ENCODE results near the gene PTPRD. TPM values are rescaled to one million over a fixed set of nuclear protein-coding genes. Genes with fewer than 3 reads are reported as not detected.

PTPRD gene
- total RNA-seq, 2 donors from 2014 or later: 60.1 to 75.7 TPM

GRCh38 chr9:9521033-9521779, 1091.6 kb downstream of the PTPRD start:
- Histone ChIP-seq H3K27me3 (no peaks in the 10 kb centered on the region), H3K27ac (no peak overlapping the region), H3K36me3 (no peaks in the 10 kb centered on the region), H3K4me1 (no peaks in the 10 kb centered on the region), H3K9me3 (no peaks in the 10 kb centered on the region), H3K4me3 (no peak overlapping the region), H3K9ac (ENCODE audit: low read depth in 2 of 2, low read length in 2 of 2) (no peak overlapping the region)
- TF ChIP-seq, protein P1, sequence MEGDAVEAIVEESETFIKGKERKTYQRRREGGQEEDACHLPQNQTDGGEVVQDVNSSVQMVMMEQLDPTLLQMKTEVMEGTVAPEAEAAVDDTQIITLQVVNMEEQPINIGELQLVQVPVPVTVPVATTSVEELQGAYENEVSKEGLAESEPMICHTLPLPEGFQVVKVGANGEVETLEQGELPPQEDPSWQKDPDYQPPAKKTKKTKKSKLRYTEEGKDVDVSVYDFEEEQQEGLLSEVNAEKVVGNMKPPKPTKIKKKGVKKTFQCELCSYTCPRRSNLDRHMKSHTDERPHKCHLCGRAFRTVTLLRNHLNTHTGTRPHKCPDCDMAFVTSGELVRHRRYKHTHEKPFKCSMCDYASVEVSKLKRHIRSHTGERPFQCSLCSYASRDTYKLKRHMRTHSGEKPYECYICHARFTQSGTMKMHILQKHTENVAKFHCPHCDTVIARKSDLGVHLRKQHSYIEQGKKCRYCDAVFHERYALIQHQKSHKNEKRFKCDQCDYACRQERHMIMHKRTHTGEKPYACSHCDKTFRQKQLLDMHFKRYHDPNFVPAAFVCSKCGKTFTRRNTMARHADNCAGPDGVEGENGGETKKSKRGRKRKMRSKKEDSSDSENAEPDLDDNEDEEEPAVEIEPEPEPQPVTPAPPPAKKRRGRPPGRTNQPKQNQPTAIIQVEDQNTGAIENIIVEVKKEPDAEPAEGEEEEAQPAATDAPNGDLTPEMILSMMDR (IDR thresholded peaks at IDR 0.05): no peak
- intact Hi-C loops (cut with DNase I): no loop called here
- DNase-seq: no peak

DNA sequence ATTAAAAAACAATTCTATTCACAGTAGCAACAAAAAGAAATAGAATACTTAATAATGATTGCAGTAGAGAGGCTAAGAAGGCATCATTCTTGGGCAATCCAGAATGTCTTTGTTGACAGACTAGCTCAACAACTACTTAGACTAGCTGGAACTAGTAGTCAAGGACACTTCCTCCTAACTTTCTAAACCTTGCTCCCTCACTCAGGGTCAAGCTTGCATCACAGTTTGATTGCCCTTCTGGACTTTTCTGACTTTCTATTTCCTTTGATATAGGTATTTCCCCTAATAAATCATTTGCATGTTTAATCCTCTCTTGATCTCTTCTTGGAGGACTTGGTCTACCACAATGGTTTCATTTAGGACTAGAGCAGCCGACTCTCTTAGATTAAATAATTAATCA, 1107.9 kb downstream of the PTPRD start:
- intact Hi-C loops (cut with DNase I): no loop called here
- Histone ChIP-seq H3K9ac (ENCODE audit: low read depth in 2 of 2, low read length in 2 of 2) (no peak overlapping the region), H3K27ac (no peak overlapping the region), H3K36me3 (no peaks in the 10 kb centered on the region), H3K4me3 (no peak overlapping the region), H3K9me3 (no peaks in the 10 kb centered on the region), H3K4me1 (no peaks in the 10 kb centered on the region), H3K27me3 (no peaks in the 10 kb centered on the region)
- DNase-seq: no peak
- TF ChIP-seq, protein P1 (IDR thresholded peaks at IDR 0.05): no peak

DNA sequence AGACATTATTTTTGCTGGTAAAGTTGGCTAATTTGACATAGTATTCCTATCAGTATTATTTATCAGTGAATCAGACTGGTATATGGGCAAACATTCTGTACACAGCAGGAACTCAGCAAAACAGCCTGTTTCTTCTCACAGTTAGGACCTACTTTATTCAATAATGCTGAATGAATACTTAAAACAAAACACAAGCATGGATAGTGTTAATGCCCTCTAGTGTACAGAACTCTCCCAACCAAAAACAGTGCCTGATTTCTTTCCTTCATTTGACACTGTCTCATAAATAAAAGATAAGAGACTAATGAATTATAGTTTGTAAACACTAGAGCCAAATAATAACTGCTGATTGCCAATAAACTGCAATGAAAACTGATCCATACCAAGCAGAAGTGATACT, 1113.3 kb downstream of the PTPRD start:
- H3K9me3 ChIP-seq: no peaks in the 10 kb centered on the region
- TF ChIP-seq, protein P1 (IDR thresholded peaks at IDR 0.05): no peak
- no peaks in the 10 kb centered on the region for H3K36me3 ChIP-seq
- DNase-seq: no peak
- intact Hi-C loops (cut with DNase I): no loop called here
- no peak overlapping the region for H3K27ac ChIP-seq
- no peak overlapping the region for H3K9ac ChIP-seq (ENCODE audit: low read depth in 2 of 2, low read length in 2 of 2)
- H3K4me1 ChIP-seq: no peaks in the 10 kb centered on the region
- no peaks in the 10 kb centered on the region for H3K27me3 ChIP-seq
- no peak overlapping the region for H3K4me3 ChIP-seq

GRCh38 chr9:9498846-9499245, 1114.0 kb downstream of the PTPRD start:
- Histone ChIP-seq H3K27me3 (no peaks in the 10 kb centered on the region), H3K27ac (no peak overlapping the region), H3K4me3 (no peak overlapping the region), H3K9ac (ENCODE audit: low read depth in 2 of 2, low read length in 2 of 2) (no peak overlapping the region), H3K36me3 (no peaks in the 10 kb centered on the region), H3K9me3 (no peaks in the 10 kb centered on the region), H3K4me1 (no peaks in the 10 kb centered on the region)
- intact Hi-C loops (cut with DNase I): no loop called here
- DNase-seq: no peak
- TF ChIP-seq, protein P1 (IDR thresholded peaks at IDR 0.05): no peak

DNA sequence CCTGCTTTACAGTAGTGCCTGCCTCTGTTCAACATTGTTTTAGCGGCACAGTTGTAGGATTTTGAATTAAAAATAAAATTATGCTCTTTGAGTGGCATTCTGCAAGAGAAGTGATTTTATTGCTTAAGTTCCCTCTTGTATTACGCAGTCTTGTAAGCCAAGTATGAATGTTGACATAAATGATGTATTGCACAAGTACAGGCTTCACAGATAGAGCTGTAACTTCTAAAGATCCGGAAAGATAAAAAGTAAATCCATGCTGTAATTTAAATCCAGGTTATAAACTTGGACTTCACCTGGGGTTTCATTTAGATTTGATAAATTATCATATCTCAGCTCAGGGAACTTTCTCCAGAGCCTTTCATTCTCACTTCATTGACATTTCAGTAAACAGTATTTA, 1114.7 kb downstream of the PTPRD start:
- Histone ChIP-seq H3K4me3 (no peak overlapping the region), H3K9ac (ENCODE audit: low read depth in 2 of 2, low read length in 2 of 2) (no peak overlapping the region), H3K9me3 (no peaks in the 10 kb centered on the region), H3K4me1 (no peaks in the 10 kb centered on the region), H3K36me3 (no peaks in the 10 kb centered on the region), H3K27ac (no peak overlapping the region), H3K27me3 (no peaks in the 10 kb centered on the region)
- TF ChIP-seq, protein P1 (IDR thresholded peaks at IDR 0.05): no peak
- intact Hi-C loops (cut with DNase I): no loop called here
- DNase-seq: no peak
